Thyroid gland (tissue), 4 donors: ENCODE results near the gene SH2D3C. TPM values are rescaled to one million over a fixed set of nuclear protein-coding genes. Genes with fewer than 3 reads are reported as not detected.

ENCODE experiments used
- DNase-seq, 2 donors: peaks; one replicate each; pipeline ENCODE4 v3.0.0-alpha.2; 2019
- H3K27ac ChIP-seq, 3 donors: fragments of 200-600 bp; sonication (generic); 1 replicate in 2 of 3; 2 replicates in 1 of 3; pipeline ENCODE4 v1.5.1; 2016 to 2019; ENCODE audit warnings: mild to moderate bottlenecking in 1 of 3, moderate library complexity in 1 of 3
- H3K27me3 ChIP-seq: fragments of 200-600 bp; sonication (generic); one replicate; pipeline ENCODE4 v1.5.1; 2019
- H3K36me3 ChIP-seq, 2 donors: fragments of 200-600 bp; sonication (generic); one replicate each; pipeline ENCODE4 v1.5.1; 2016 to 2019
- H3K4me1 ChIP-seq, 2 donors: fragments of 200-600 bp; sonication (generic); one replicate each; pipeline ENCODE4 v1.5.1; 2017 to 2019
- H3K4me3 ChIP-seq, 3 donors: fragments of 200-600 bp; sonication (generic); replicated peaks in 1 of 3; 1 replicate in 2 of 3; 2 replicates in 1 of 3; pipeline ENCODE4 v1.5.1; 2016; ENCODE audit warnings: mild to moderate bottlenecking in 1 of 3
- H3K9me3 ChIP-seq: fragments of 200-600 bp; sonication (generic); one replicate; pipeline ENCODE4 v1.5.1; 2017
- CTCF ChIP-seq, 6 experiments: fragments of 200-600 bp in 3 of 6; fragments of 450-650 bp in 3 of 6; sonication (generic) in 3 of 6; IDR thresholded peaks; one replicate each; pipeline ENCODE4 v1.5.1; 2016 to 2019; ENCODE audit warnings: antibody characterized with exemption in 6 of 6, mild to moderate bottlenecking in 2 of 6, inconsistent platforms in 1 of 6, moderate library complexity in 1 of 6
- POLR2A ChIP-seq, 2 donors: fragments of 450-650 bp; IDR thresholded peaks; one replicate each; pipeline ENCODE4 v1.6.1; 2017; ENCODE audit warnings: antibody characterized with exemption in 2 of 2, mild to moderate bottlenecking in 2 of 2, moderate library complexity in 1 of 2
- WGBS, 2 donors: methylation state at CpG; one replicate each; pipeline ENCODE4 v1.1.5; 2017; 5-methylcytosine and 5-hydroxymethylcytosine counted together
- intact Hi-C: fragments of 100-400 bp; cut with DNase I; formaldehyde crosslinking; loops from one replicate; pipeline ENCODE4 v1.15.1; 2023
- total RNA-seq, 4 donors: library from RNA; depleted of rRNA; stranded (reverse); fragments of >200 nt; gene quantifications; one replicate each; pipeline ENCODE4 v1.2.3, GENCODE V29; 2016

The SH2D3C gene
- total RNA-seq, 4 donors from 2014 or later = 10.0 to 24.9 (median 18.2) TPM

- TF ChIP-seq CTCF (IDR thresholded peaks at IDR 0.05) = no peak
- TF ChIP-seq POLR2A (IDR thresholded peaks at IDR 0.05) = no peak
- WGBS, 2 donors = 57 to 58% methylated on average over 5 to 6 of the region's 19 CpGs
- H3K9me3 ChIP-seq = no peaks in the 10 kb centered on the region
- H3K4me3 ChIP-seq = peak overlapping the region in 1 of 3 donors; percentile 77
- no peaks in the 10 kb centered on the region for H3K27me3 ChIP-seq
- intact Hi-C loops = no loop called here
- H3K4me1 ChIP-seq = peaks cover 18 to 33% of the 10 kb centered on the region in 2 donors
- H3K27ac ChIP-seq = peak overlapping the region in 1 of 3 donors; percentile 43
- no peaks in the 10 kb centered on the region for H3K36me3 ChIP-seq
- DNase-seq = no peak
These were observed 64.3 kb downstream of the SH2D3C start for GRCh38 chr9:127714020-127714750.

- Histone ChIP-seq H3K4me1 (peaks cover 18 to 33% of the 10 kb centered on the region in 2 donors), H3K27ac (no peak overlapping the region), H3K9me3 (no peaks in the 10 kb centered on the region), H3K36me3 (no peaks in the 10 kb centered on the region), H3K27me3 (no peaks in the 10 kb centered on the region), H3K4me3 (no peak overlapping the region)
- DNase-seq = no peak
- no peak for TF ChIP-seq POLR2A (IDR thresholded peaks at IDR 0.05)
- no peak for TF ChIP-seq CTCF (IDR thresholded peaks at IDR 0.05)
- WGBS, 2 donors = 92% methylated on average over 9 of the region's 10 CpGs; no CpG with 5 or more reads in 1 of the 2 donors
- intact Hi-C loops = no loop called here
These were observed 65.6 kb downstream of the SH2D3C start for GRCh38 chr9:127712867-127713266.

GRCh38 chr9:127712371-127712770 lies 66.1 kb downstream of the SH2D3C start:
- 93 to 94% methylated on average over 9 to 11 of the region's 11 CpGs for WGBS, 2 donors
- TF ChIP-seq CTCF (IDR thresholded peaks at IDR 0.05) = no peak
- TF ChIP-seq POLR2A (IDR thresholded peaks at IDR 0.05) = no peak

GRCh38 chr9:127711831-127712274 lies 66.6 kb downstream of the SH2D3C start:
- TF ChIP-seq POLR2A (IDR thresholded peaks at IDR 0.05) (no peak), CTCF (IDR thresholded peaks at IDR 0.05) (no peak)
- no peak for DNase-seq
- Histone ChIP-seq H3K4me1 (peaks cover 18 to 23% of the 10 kb centered on the region in 2 donors), H3K27ac (no peak overlapping the region), H3K9me3 (no peaks in the 10 kb centered on the region), H3K4me3 (no peak overlapping the region), H3K36me3 (no peaks in the 10 kb centered on the region), H3K27me3 (no peaks in the 10 kb centered on the region)
- 87% methylated on average over 9 of the region's 11 CpGs for WGBS, 2 donors
- intact Hi-C loops = no loop called here

More at GRCh38 chr9:127712371-127712770, 66.1 kb downstream of the SH2D3C start:
- Histone ChIP-seq H3K4me1 (peaks cover 18 to 29% of the 10 kb centered on the region in 2 donors), H3K4me3 (no peak overlapping the region), H3K9me3 (no peaks in the 10 kb centered on the region), H3K27ac (no peak overlapping the region), H3K36me3 (no peaks in the 10 kb centered on the region), H3K27me3 (no peaks in the 10 kb centered on the region)
- intact Hi-C loops = no loop called here
- DNase-seq = no peak

- H3K36me3 ChIP-seq = no peaks in the 10 kb centered on the region
- no peaks in the 10 kb centered on the region for H3K27me3 ChIP-seq
- no peak for TF ChIP-seq CTCF (IDR thresholded peaks at IDR 0.05)
- TF ChIP-seq POLR2A (IDR thresholded peaks at IDR 0.05) = no peak
- no peak overlapping the region for H3K27ac ChIP-seq
- H3K4me3 ChIP-seq = no peak overlapping the region
- H3K9me3 ChIP-seq = no peaks in the 10 kb centered on the region
- DNase-seq = no peak
- intact Hi-C loops = no loop called here
- whole genome bisulfite sequencing, 2 donors = 81 to 89% methylated on average over 9 of the region's 9 CpGs
- H3K4me1 ChIP-seq = peaks cover 17 to 18% of the 10 kb centered on the region in 2 donors
These were observed 67.2 kb downstream of the SH2D3C start for GRCh38 chr9:127711226-127711701.
